Activated CD4-positive, alpha-beta memory T cell treated with anti-CD3 and anti-CD28 coated beads, Interleukin-2, amount 10 ng/mL, durations not matched to agents 7 days and 5 days (primary cell): ENCODE results near the gene CTU1. TPM values are rescaled to one million over a fixed set of nuclear protein-coding genes. Genes with fewer than 3 reads are reported as not detected.

Experiments
- CTCF ChIA-PET: fragments of 350-600 bp; sonication (Branson Sonifier 250); formaldehyde crosslinking; loops from one replicate; lab custom pipeline; 2021; ENCODE audit warnings: antibody characterized with exemption, inconsistent platforms; lab: Charles Lee
- POLR2A ChIA-PET: fragments of 350-600 bp; sonication (Branson Sonifier 250); formaldehyde crosslinking; loops from one replicate; lab custom pipeline; 2021; ENCODE audit warnings: antibody characterized with exemption; lab: Charles Lee
- DNase-seq: peaks from one replicate; pipeline ENCODE4 v3.0.0-alpha.2; 2020
- H3K27ac Mint-ChIP-seq: one replicate; pipeline ENCODE4 v1.8.0; 2021; ENCODE audit warnings: mild to moderate bottlenecking, mixed read lengths
- H3K27me3 Mint-ChIP-seq: one replicate; pipeline ENCODE4 v1.8.0; 2021; ENCODE audit warnings: mixed read lengths
- H3K36me3 Mint-ChIP-seq: one replicate; pipeline ENCODE4 v1.8.0; 2021; ENCODE audit warnings: low read depth, mixed read lengths
- H3K4me1 Mint-ChIP-seq: one replicate; pipeline ENCODE4 v1.8.0; 2021; ENCODE audit warnings: mixed read lengths
- H3K4me3 Mint-ChIP-seq: one replicate; pipeline ENCODE4 v1.8.0; 2021; ENCODE audit warnings: mild to moderate bottlenecking, mixed read lengths
- H3K9me3 Mint-ChIP-seq: one replicate; pipeline ENCODE4 v1.8.0; 2021; ENCODE audit warnings: mixed read lengths
- total RNA-seq, 2 experiments: library from RNA; stranded (reverse); gene quantifications; one replicate each; pipeline ENCODE4 v1.2.3, GENCODE V29; 2021

The CTU1 gene
- total RNA-seq, 2 experiments from 2014 or later = 9.0 to 9.4 TPM

DNA sequence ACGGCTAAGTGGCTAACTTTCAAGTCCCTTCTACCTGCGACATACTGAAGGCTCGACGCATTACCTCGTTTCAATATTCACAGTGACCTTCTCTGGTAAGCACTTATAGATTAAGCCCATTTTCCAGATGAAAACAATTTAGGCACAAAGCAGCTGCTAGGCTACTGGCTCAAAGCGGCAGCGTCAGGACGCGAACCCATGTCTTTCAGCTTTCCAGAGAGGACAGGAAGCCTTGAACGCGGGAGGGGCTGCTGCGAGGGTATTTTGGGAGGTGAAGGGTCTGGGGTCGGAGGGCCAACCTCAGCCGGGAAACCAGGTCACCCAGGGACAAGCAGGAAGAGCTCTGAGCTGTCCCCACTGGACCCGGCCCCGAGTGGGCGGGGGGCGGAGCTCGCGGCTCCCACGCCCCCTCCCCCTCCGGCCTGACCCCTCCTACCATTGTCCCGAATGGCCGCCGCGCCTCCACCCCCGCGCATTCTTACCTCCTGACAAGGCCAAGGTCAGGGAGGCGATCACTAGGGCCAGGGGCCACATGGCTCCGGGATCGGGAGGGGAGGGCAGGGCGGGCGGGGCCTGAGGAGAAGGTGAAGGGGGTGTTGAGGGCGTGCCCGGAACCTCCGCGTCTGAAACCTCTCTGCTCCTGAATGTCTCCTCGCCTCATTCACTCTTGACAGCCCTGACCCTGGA, 43.5 kb downstream of the CTU1 start, which contains the start of gene KLK13:
KLK13 (minus strand) TSS at position 559 of the 687 bp plus-strand sequence; CDS start at position 534, 25 bp downstream.
- Mint-ChIP-seq H3K9me3 (no peaks in the 10 kb centered on the region), H3K4me1 (no peaks in the 10 kb centered on the region), H3K27me3 (peaks cover 38% of the 10 kb centered on the region), H3K36me3 (no peaks in the 10 kb centered on the region), H3K4me3 (no peak within 1 kb of the TSS), H3K27ac (no peak within 1 kb of the TSS)
- POLR2A ChIA-PET = no interaction called here
- DNase-seq = no peak
- CTCF ChIA-PET = no interaction called here

DNA sequence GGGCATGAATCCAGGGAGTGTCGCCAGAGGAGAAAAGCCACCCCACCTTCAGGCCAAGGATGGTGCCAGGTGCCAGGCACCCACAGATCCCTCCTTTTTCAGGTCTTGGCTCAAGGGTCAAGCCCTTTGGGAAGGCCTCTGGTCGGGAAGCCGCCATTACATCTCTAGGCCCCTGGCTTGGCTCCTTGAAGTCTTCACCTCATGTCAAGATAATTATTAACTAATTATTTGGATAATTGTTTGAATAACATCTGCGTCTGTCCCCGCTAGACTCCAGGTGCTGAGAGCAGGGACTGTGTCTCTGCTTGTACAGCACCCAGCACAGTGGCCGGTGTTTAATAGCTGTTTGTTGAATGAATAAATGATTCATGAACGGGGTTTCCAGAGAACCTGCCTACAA, 44.5 kb downstream of the CTU1 start:
- H3K9me3 Mint-ChIP-seq = no peaks in the 10 kb centered on the region
- H3K27ac Mint-ChIP-seq = no peak overlapping the region
- H3K4me3 Mint-ChIP-seq = no peak overlapping the region
- DNase-seq = no peak
- ChIA-PET CTCF (no interaction called here), POLR2A (no interaction called here)
- no peaks in the 10 kb centered on the region for H3K4me1 Mint-ChIP-seq
- no peaks in the 10 kb centered on the region for H3K36me3 Mint-ChIP-seq
- peaks cover 41% of the 10 kb centered on the region for H3K27me3 Mint-ChIP-seq

DNA sequence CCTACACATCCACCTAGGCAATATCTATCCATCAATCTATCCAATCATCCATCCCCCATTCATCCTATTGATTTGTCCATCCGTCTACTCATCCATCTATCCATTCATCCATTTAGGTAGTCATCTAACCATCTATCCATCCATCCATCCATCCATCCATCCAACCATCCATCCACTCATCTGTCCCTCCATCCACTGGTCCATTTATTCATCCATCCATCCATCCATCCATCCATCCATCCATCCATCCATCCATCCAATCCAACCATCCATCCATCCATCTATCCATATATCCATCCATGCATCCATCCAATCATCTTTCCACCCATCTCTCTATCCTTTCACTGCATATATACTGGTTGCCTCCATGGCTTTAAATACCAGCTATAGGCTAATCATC, 47.2 kb downstream of the CTU1 start:
- DNase-seq = no peak
- no peak overlapping the region for H3K4me3 Mint-ChIP-seq
- ChIA-PET POLR2A (no interaction called here), CTCF (no interaction called here)
- peaks cover 43% of the 10 kb centered on the region for H3K27me3 Mint-ChIP-seq
- H3K27ac Mint-ChIP-seq = no peak overlapping the region
- no peaks in the 10 kb centered on the region for H3K9me3 Mint-ChIP-seq
- no peaks in the 10 kb centered on the region for H3K36me3 Mint-ChIP-seq
- H3K4me1 Mint-ChIP-seq = no peaks in the 10 kb centered on the region

DNA sequence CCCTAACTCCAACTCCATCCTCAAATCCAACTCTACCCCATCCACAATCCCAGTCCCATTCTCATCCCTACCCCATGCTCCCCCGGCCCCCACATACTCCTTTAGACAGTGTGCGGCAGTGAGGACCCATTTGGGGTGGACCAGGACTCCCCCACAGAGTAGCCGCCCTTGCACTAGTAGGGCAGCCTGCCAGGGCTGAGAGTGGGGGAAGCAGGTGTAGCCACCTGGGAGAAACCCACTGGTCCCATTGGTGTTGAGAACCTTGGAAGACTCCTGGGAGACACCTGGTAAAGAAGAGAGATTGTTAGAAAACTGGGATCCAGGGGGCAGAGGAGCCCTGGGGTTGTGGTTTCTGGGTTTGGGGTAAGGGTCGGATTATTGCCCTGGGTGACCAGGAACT, 47.9 kb downstream of the CTU1 start:
- CTCF ChIA-PET = no interaction called here
- DNase-seq = no peak
- POLR2A ChIA-PET = no interaction called here
- Mint-ChIP-seq H3K36me3 (no peaks in the 10 kb centered on the region), H3K27ac (no peak overlapping the region), H3K4me1 (no peaks in the 10 kb centered on the region), H3K9me3 (no peaks in the 10 kb centered on the region), H3K27me3 (peaks cover 44% of the 10 kb centered on the region), H3K4me3 (no peak overlapping the region)

GRCh38 chr19:51059715-51060114, 48.5 kb downstream of the CTU1 start:
- H3K36me3 Mint-ChIP-seq = no peaks in the 10 kb centered on the region
- no peaks in the 10 kb centered on the region for H3K9me3 Mint-ChIP-seq
- POLR2A ChIA-PET = no interaction called here
- peaks cover 41% of the 10 kb centered on the region for H3K27me3 Mint-ChIP-seq
- H3K27ac Mint-ChIP-seq = no peak overlapping the region
- DNase-seq = no peak
- H3K4me1 Mint-ChIP-seq = no peaks in the 10 kb centered on the region
- CTCF ChIA-PET = no interaction called here
- no peak overlapping the region for H3K4me3 Mint-ChIP-seq

- ChIA-PET CTCF (no interaction called here), POLR2A (no interaction called here)
- no peaks in the 10 kb centered on the region for H3K4me1 Mint-ChIP-seq
- no peaks in the 10 kb centered on the region for H3K9me3 Mint-ChIP-seq
- peaks cover 38% of the 10 kb centered on the region for H3K27me3 Mint-ChIP-seq
- H3K4me3 Mint-ChIP-seq = no peak overlapping the region
- no peaks in the 10 kb centered on the region for H3K36me3 Mint-ChIP-seq
- DNase-seq = no peak
- no peak overlapping the region for H3K27ac Mint-ChIP-seq
These were observed 52.3 kb downstream of the CTU1 start for GRCh38 chr19:51055866-51056265.

Other genes with a start within 250 kb of the CTU1 start
- gene KLK2, start 235.0 kb downstream of the CTU1 start, total RNA-seq = under 1 TPM in 1 of 2 experiments, not detected in 1; 0.35 TPM
- not detected for gene KLK4, start 197.0 kb downstream of the CTU1 start, total RNA-seq
- not detected for gene KLK5, start 155.4 kb downstream of the CTU1 start, total RNA-seq
- not detected for gene KLK6, start 138.8 kb downstream of the CTU1 start, total RNA-seq
- not detected for gene KLK7, start 124.5 kb downstream of the CTU1 start, total RNA-seq
- not detected for gene KLK8, start 106.8 kb downstream of the CTU1 start, total RNA-seq
- gene KLK10, start 88.7 kb downstream of the CTU1 start, total RNA-seq = not detected
- not detected for gene KLK11, start 81.8 kb downstream of the CTU1 start, total RNA-seq
- gene KLK12, start 73.4 kb downstream of the CTU1 start, total RNA-seq = not detected
- not detected for gene KLK13, start 43.3 kb downstream of the CTU1 start, total RNA-seq
- under 1 TPM in 1 of 2 experiments, not detected in 1; 0.20 TPM for gene KLK14, start 25.5 kb downstream of the CTU1 start, total RNA-seq
- gene SIGLEC9, start 16.5 kb upstream of the CTU1 start, total RNA-seq = 1 to 10 TPM; 1.1 to 1.7 TPM
- not detected for gene SIGLEC7, start 33.9 kb upstream of the CTU1 start, total RNA-seq
- gene CD33, start 116.7 kb upstream of the CTU1 start, total RNA-seq = 10 to 100 TPM; 21.1 to 23.7 TPM
- under 1 TPM in 1 of 2 experiments, not detected in 1; 0.18 TPM for gene SIGLECL1, start 142.7 kb upstream of the CTU1 start, total RNA-seq
- under 1 TPM; 0.68 to 0.81 TPM for gene IGLON5, start 203.2 kb upstream of the CTU1 start, total RNA-seq
- 1 to 10 TPM; 2.3 to 2.5 TPM for gene VSIG10L, start 233.7 kb upstream of the CTU1 start, total RNA-seq